CD14-positive monocyte (primary cell): ENCODE measurements around the gene DOCK10. TPM values are rescaled to one million over a fixed set of nuclear protein-coding genes. Genes with fewer than 3 reads are reported as not detected.

Source experiments
- DNase-seq, 3 donors: peaks; one replicate each; pipeline ENCODE4 v3.0.0-alpha.2; 2011 to 2022
- H2AFZ ChIP-seq: 2 replicates; pipeline ENCODE4 v1.6.0; 2012; ENCODE audit warnings: mild to moderate bottlenecking, low read depth, low read length, inconsistent platforms; ENCODE audit not compliant: insufficient read depth, poor library complexity, severe bottlenecking
- H3K27ac ChIP-seq, 2 donors: 1 replicate in 1 of 2; 2 replicates in 1 of 2; pipeline ENCODE4 v1.5.1; 2012 to 2013; ENCODE audit warnings: low read length in 2 of 2, control low read depth in 1 of 2, inconsistent platforms in 1 of 2, low read depth in 1 of 2, mild to moderate bottlenecking in 1 of 2
- H3K27me3 ChIP-seq, 2 donors: one replicate each; pipeline versions ENCODE4 v1.6.0 to v1.6.1; 2011 to 2013; ENCODE audit warnings: low read length in 2 of 2; ENCODE audit not compliant: control insufficient read depth in 2 of 2, insufficient read depth in 2 of 2
- H3K36me3 ChIP-seq, 2 donors: replicated peaks in 1 of 2; 1 replicate in 1 of 2; 2 replicates in 1 of 2; pipeline versions ENCODE4 v1.5.1 to v1.6.1; 2012 to 2013; ENCODE audit warnings: low read length in 2 of 2, control low read depth in 1 of 2, inconsistent platforms in 1 of 2, mild to moderate bottlenecking in 1 of 2; ENCODE audit not compliant: insufficient read depth in 2 of 2, control insufficient read depth in 1 of 2
- H3K4me1 ChIP-seq, 2 donors: 1 replicate in 1 of 2; 2 replicates in 1 of 2; pipeline versions ENCODE4 v1.5.1 to v1.6.1; 2012 to 2013; ENCODE audit warnings: low read length in 2 of 2, control low read depth in 1 of 2, inconsistent platforms in 1 of 2, mild to moderate bottlenecking in 1 of 2, moderate library complexity in 1 of 2; ENCODE audit not compliant: insufficient read depth in 2 of 2, control insufficient read depth in 1 of 2
- H3K4me2 ChIP-seq: replicated peaks from 2 replicates; pipeline ENCODE3; 2012; ENCODE audit warnings: low read length, moderate library complexity, mild to moderate bottlenecking; ENCODE audit not compliant: poor library complexity, severe bottlenecking; ENCODE audit errors: extremely low read depth
- H3K4me3 ChIP-seq, 3 experiments: fragments of 200-600 bp in 1 of 3; sonication (generic) in 1 of 3; replicated peaks in 1 of 3; 1 replicate in 2 of 3; 2 replicates in 1 of 3; pipeline ENCODE4 v1.5.1; 2011 to 2013; ENCODE audit warnings: low read length in 3 of 3, mild to moderate bottlenecking in 3 of 3, control low read depth in 2 of 3, low read depth in 2 of 3, inconsistent platforms in 1 of 3, moderate library complexity in 1 of 3
- H3K79me2 ChIP-seq: 2 replicates; pipeline ENCODE4 v1.6.0; 2012; ENCODE audit warnings: mild to moderate bottlenecking, control low read depth, inconsistent platforms, low read length, moderate library complexity; ENCODE audit not compliant: insufficient read depth
- H3K9ac ChIP-seq: 2 replicates; pipeline ENCODE4 v1.6.0; 2017; ENCODE audit warnings: low read length, mild to moderate bottlenecking; ENCODE audit not compliant: insufficient read depth, poor library complexity, severe bottlenecking
- H3K9me3 ChIP-seq, 2 donors: replicated peaks in 1 of 2; 1 replicate in 1 of 2; 2 replicates in 1 of 2; pipeline versions ENCODE4 v1.5.1 to v1.6.1; 2012 to 2013; ENCODE audit warnings: low read length in 2 of 2, control low read depth in 1 of 2; ENCODE audit not compliant: control insufficient read depth in 1 of 2, insufficient read depth in 1 of 2
- H4K20me1 ChIP-seq: 2 replicates; pipeline ENCODE4 v1.6.0; 2012; ENCODE audit warnings: mild to moderate bottlenecking, low read length, control low read depth, moderate library complexity; ENCODE audit not compliant: insufficient read depth
- H3K27ac Mint-ChIP-seq, 7 donors: one replicate each; pipeline ENCODE4 v1.8.0; 2020; ENCODE audit warnings: mild to moderate bottlenecking in 7 of 7, mixed read lengths in 7 of 7, moderate library complexity in 6 of 7, inconsistent platforms in 2 of 7
- H3K27me3 Mint-ChIP-seq, 3 donors: one replicate each; pipeline ENCODE4 v1.8.0; 2021 to 2022; ENCODE audit warnings: low read depth in 3 of 3, mild to moderate bottlenecking in 3 of 3, mixed read lengths in 3 of 3, moderate library complexity in 3 of 3, inconsistent platforms in 1 of 3
- H3K36me3 Mint-ChIP-seq, 2 donors: one replicate each; pipeline ENCODE4 v1.8.0; 2020; ENCODE audit warnings: mixed read lengths in 2 of 2, inconsistent platforms in 1 of 2, mild to moderate bottlenecking in 1 of 2
- H3K4me1 Mint-ChIP-seq: one replicate; pipeline ENCODE4 v1.8.0; 2020; ENCODE audit warnings: mild to moderate bottlenecking, mixed read lengths
- H3K4me3 Mint-ChIP-seq, 2 donors: one replicate each; pipeline ENCODE4 v1.8.0; 2020; ENCODE audit warnings: mild to moderate bottlenecking in 2 of 2, mixed read lengths in 2 of 2, moderate library complexity in 1 of 2
- H3K9me3 Mint-ChIP-seq, 7 donors: one replicate each; pipeline ENCODE4 v1.8.0; 2020 to 2022; ENCODE audit warnings: mixed read lengths in 7 of 7, mild to moderate bottlenecking in 6 of 7, moderate library complexity in 6 of 7, inconsistent platforms in 2 of 7
- WGBS: methylation state at CpG from one replicate; pipeline ENCODE4 v1.1.5; 2013; ENCODE audit warnings: missing lambda C conversion rate; ENCODE audit not compliant: insufficient coverage; 5-methylcytosine and 5-hydroxymethylcytosine counted together
- intact Hi-C, 2 donors: fragments of 100-400 bp; cut with micrococcal nuclease; formaldehyde crosslinking; loops; one replicate each; pipeline versions ENCODE4 v1.15.0 to v1.15.1; 2023
- polyA plus RNA-seq, 3 donors: library from polyadenylated mRNA; depleted of rRNA in 1 of 3; unstranded in 2 of 3; stranded (reverse) in 1 of 3; fragments of 300-500 nt in 2 of 3; fragments of >200 nt in 1 of 3; fragmentation: Illumina TruSeq in 2 of 3; gene quantifications; 1 replicate in 2 of 3; 2 replicates in 1 of 3; pipeline ENCODE4 v1.2.3, GENCODE V29; 2012 to 2021
- TF ChIP-seq, protein P1 (sequence below): fragments of 200-600 bp; IDR thresholded peaks from one replicate; pipeline ENCODE4 v1.8.0; 2022; ENCODE audit warnings: antibody characterized with exemption, mild to moderate bottlenecking

DOCK10 gene
- polyA plus RNA-seq, 3 donors, result 9.5 to 30.9 (median 16.5) TPM

DNA sequence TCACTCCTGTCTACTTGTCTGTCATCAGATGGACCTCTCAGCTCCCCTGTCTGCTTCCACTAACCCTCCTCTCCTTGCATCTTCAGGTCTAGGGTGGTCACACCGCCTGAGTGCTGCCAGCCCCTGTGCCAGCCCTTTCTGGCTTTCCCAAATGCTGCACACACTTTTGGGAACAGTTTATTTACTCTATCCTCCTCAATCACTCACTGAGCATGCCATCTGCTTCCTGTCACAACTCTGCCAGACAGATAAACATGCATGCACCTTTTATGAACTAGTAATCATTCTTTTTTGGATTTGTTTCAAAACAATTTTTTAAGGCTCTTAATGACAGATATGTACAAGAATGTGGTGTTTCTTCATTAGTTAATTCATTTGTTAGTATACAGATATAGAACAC lies 269.8 kb downstream of the DOCK10 start:
- Histone ChIP-seq H3K4me2 (no peak overlapping the region), H3K4me1 (no peaks in the 10 kb centered on the region), H3K4me3 (no peak overlapping the region), H3K27ac (no peak overlapping the region), H4K20me1 (no peaks in the 10 kb centered on the region), H2AFZ (no peak overlapping the region), H3K27me3 (no peaks in the 10 kb centered on the region), H3K9me3 (no peaks in the 10 kb centered on the region), H3K79me2 (no peaks in the 10 kb centered on the region), H3K36me3 (peaks cover 82 to 98% of the 10 kb centered on the region in 2 donors), H3K9ac (no peak overlapping the region)
- no peak overlapping the region for H3K4me3 Mint-ChIP-seq
- no peak for DNase-seq
- TF ChIP-seq, protein P1, sequence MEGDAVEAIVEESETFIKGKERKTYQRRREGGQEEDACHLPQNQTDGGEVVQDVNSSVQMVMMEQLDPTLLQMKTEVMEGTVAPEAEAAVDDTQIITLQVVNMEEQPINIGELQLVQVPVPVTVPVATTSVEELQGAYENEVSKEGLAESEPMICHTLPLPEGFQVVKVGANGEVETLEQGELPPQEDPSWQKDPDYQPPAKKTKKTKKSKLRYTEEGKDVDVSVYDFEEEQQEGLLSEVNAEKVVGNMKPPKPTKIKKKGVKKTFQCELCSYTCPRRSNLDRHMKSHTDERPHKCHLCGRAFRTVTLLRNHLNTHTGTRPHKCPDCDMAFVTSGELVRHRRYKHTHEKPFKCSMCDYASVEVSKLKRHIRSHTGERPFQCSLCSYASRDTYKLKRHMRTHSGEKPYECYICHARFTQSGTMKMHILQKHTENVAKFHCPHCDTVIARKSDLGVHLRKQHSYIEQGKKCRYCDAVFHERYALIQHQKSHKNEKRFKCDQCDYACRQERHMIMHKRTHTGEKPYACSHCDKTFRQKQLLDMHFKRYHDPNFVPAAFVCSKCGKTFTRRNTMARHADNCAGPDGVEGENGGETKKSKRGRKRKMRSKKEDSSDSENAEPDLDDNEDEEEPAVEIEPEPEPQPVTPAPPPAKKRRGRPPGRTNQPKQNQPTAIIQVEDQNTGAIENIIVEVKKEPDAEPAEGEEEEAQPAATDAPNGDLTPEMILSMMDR, result no peak
- H3K36me3 Mint-ChIP-seq, result peaks cover 84 to 94% of the 10 kb centered on the region in 2 donors
- H3K27me3 Mint-ChIP-seq, result no peaks in the 10 kb centered on the region
- no peaks in the 10 kb centered on the region for H3K9me3 Mint-ChIP-seq
- intact Hi-C loops, result no loop called here
- no peak overlapping the region for H3K27ac Mint-ChIP-seq
- peaks cover 5% of the 10 kb centered on the region for H3K4me1 Mint-ChIP-seq
- 100% methylated on average over 1 of the region's 1 CpG for WGBS

DNA sequence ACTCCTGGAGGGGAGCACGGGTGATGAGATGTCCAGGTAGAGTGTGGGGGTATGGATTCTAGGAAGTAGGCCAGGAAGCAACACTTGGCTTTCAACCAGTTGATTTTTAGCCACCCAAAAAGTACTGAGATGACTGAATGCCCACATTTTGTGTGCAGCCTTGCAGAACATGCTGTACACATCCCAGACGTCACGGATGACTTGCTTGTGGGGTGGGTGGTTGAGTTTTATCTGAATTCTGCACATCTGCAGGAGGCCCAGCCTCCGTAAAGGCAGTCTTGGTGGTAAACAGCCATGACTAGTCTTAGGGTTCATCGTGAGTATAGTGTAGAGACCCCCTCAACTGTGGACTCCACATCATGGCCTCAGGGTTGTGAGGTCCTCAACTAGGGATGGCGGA lies 272.8 kb downstream of the DOCK10 start:
- H3K9me3 ChIP-seq, result no peaks in the 10 kb centered on the region
- no peak for DNase-seq
- H3K36me3 ChIP-seq, result peaks cover 75 to 100% of the 10 kb centered on the region in 2 donors
- no peak overlapping the region for H3K4me3 Mint-ChIP-seq
- no peaks in the 10 kb centered on the region for H3K79me2 ChIP-seq
- H3K4me1 Mint-ChIP-seq, result no peaks in the 10 kb centered on the region
- WGBS, result 90% methylated on average over 1 of the region's 6 CpGs
- H3K27me3 Mint-ChIP-seq, result no peaks in the 10 kb centered on the region
- H3K27me3 ChIP-seq, result no peaks in the 10 kb centered on the region
- no peak overlapping the region for H3K4me3 ChIP-seq
- H2AFZ ChIP-seq, result no peak overlapping the region
- no peak overlapping the region for H3K27ac Mint-ChIP-seq
- no peak overlapping the region for H3K9ac ChIP-seq
- no peaks in the 10 kb centered on the region for H4K20me1 ChIP-seq
- H3K36me3 Mint-ChIP-seq, result peaks cover 85 to 96% of the 10 kb centered on the region in 2 donors
- no peaks in the 10 kb centered on the region for H3K4me1 ChIP-seq
- no peak overlapping the region for H3K4me2 ChIP-seq
- no peak overlapping the region for H3K27ac ChIP-seq
- intact Hi-C loops, result no loop called here
- H3K9me3 Mint-ChIP-seq, result no peaks in the 10 kb centered on the region
- TF ChIP-seq, protein P1, result no peak
